A549 treated with dexamethasone at 1 μM for 4 hours (cell line): ENCODE results near the gene CDH11. TPM values are rescaled to one million over a fixed set of nuclear protein-coding genes. Genes with fewer than 3 reads are reported as not detected.

Source experiments
- total RNA-seq: library from RNA; stranded (reverse); fragments of 200-300 nt; extraction: Qiagen RNA extraction; gene quantifications from 5 replicates; pipeline ENCODE4 v1.2.3, GENCODE V29; 2022

The CDH11 gene
- 0.29 to 0.89 TPM (median 0.75 TPM) in 5 replicates for total RNA-seq

GRCh38 chr16:65121870-65122723, at the start of gene CDH11:
Gene CDH11 (minus strand): TSS chr16:65122063. CDS start chr16:65004869, 117,194 bp downstream.

